NT2/D1 (cell line): ENCODE data around the gene TMEM117.

Experiments used
- SUZ12 ChIP-seq: IDR thresholded peaks from 2 replicates; pipeline ENCODE4 v1.6.1; 2011; ENCODE audit not compliant: insufficient read length, insufficient read depth; ENCODE audit errors: extremely low read depth
- ZNF274 ChIP-seq: IDR thresholded peaks from 2 replicates; pipeline ENCODE4 v1.6.1; 2011; ENCODE audit warnings: mild to moderate bottlenecking, low read depth, low read length

GRCh38 chr12:44313188-44313587 is 477.3 kb downstream of the TMEM117 start:
- TF ChIP-seq SUZ12, result no peak
- TF ChIP-seq ZNF274, result no peak
